ENCODE measurements around the gene CCDC40.
"Not testable (repeated sequence)": the region's sequence is repeated elsewhere in the genome, so short reads cannot be mapped to it uniquely, and the experiment has no call there.

The CCDC40 gene

GRCh38 chr17:79994228-79994569, 42.2 kb upstream of the CCDC40 start:
- H3K27me3 Mint-ChIP-seq (ENCODE audit: low read depth); H3K36me3 Mint-ChIP-seq (ENCODE audit: low read depth); H3K4me3 Mint-ChIP-seq; H3K9me3 Mint-ChIP-seq; H3K27ac Mint-ChIP-seq; DNase-seq (ENCODE audit: low spot score): not testable (repeated sequence)
- H3K4me1 Mint-ChIP-seq (ENCODE audit: low read depth), result peaks cover 39% of the 10 kb centered on the region

- Mint-ChIP-seq H3K4me1 (ENCODE audit: low read depth) (peaks cover 39% of the 10 kb centered on the region), H3K27me3 (ENCODE audit: low read depth) (no peaks in the 10 kb centered on the region), H3K27ac (no peak overlapping the region), H3K4me3 (no peak overlapping the region), H3K9me3 (no peaks in the 10 kb centered on the region), H3K36me3 (ENCODE audit: low read depth) (no peaks in the 10 kb centered on the region)
- DNase-seq (ENCODE audit: low spot score), result no peak
Measured at GRCh38 chr17:79994602-79995001, 41.8 kb upstream of the CCDC40 start.

GRCh38 chr17:79995696-79996095, 40.7 kb upstream of the CCDC40 start:
- Mint-ChIP-seq H3K27ac (peak overlapping the region; percentile 20), H3K4me3 (no peak overlapping the region), H3K4me1 (ENCODE audit: low read depth) (peaks cover 39% of the 10 kb centered on the region), H3K27me3 (ENCODE audit: low read depth) (no peaks in the 10 kb centered on the region), H3K36me3 (ENCODE audit: low read depth) (no peaks in the 10 kb centered on the region), H3K9me3 (no peaks in the 10 kb centered on the region)
- DNase-seq (ENCODE audit: low spot score), result no peak

- DNase-seq (ENCODE audit: low spot score), result no peak
- Mint-ChIP-seq H3K27ac (peak overlapping the region; percentile 41), H3K27me3 (ENCODE audit: low read depth) (no peaks in the 10 kb centered on the region), H3K9me3 (no peaks in the 10 kb centered on the region), H3K4me3 (no peak overlapping the region), H3K4me1 (ENCODE audit: low read depth) (peaks cover 39% of the 10 kb centered on the region), H3K36me3 (ENCODE audit: low read depth) (no peaks in the 10 kb centered on the region)
Measured at GRCh38 chr17:79996291-79996690, 40.2 kb upstream of the CCDC40 start.

- Mint-ChIP-seq H3K4me1 (ENCODE audit: low read depth) (peaks cover 38% of the 10 kb centered on the region), H3K27ac (peak overlapping the region; percentile 96), H3K9me3 (no peaks in the 10 kb centered on the region), H3K4me3 (peak overlapping the region; percentile 73), H3K36me3 (ENCODE audit: low read depth) (no peaks in the 10 kb centered on the region), H3K27me3 (ENCODE audit: low read depth) (no peaks in the 10 kb centered on the region)
- peak; percentile 73 for DNase-seq (ENCODE audit: low spot score)
Measured at GRCh38 chr17:79997011-79997660, 39.3 kb upstream of the CCDC40 start.

- H3K4me1 Mint-ChIP-seq (ENCODE audit: low read depth), result peaks cover 21% of the 10 kb centered on the region
- no peak overlapping the region for H3K27ac Mint-ChIP-seq
- H3K4me3 Mint-ChIP-seq, result no peak overlapping the region
- no peaks in the 10 kb centered on the region for H3K9me3 Mint-ChIP-seq
- no peaks in the 10 kb centered on the region for H3K36me3 Mint-ChIP-seq (ENCODE audit: low read depth)
- DNase-seq (ENCODE audit: low spot score), result no peak
- no peaks in the 10 kb centered on the region for H3K27me3 Mint-ChIP-seq (ENCODE audit: low read depth)
Measured at GRCh38 chr17:80000136-80000535, 36.3 kb upstream of the CCDC40 start.

DNA sequence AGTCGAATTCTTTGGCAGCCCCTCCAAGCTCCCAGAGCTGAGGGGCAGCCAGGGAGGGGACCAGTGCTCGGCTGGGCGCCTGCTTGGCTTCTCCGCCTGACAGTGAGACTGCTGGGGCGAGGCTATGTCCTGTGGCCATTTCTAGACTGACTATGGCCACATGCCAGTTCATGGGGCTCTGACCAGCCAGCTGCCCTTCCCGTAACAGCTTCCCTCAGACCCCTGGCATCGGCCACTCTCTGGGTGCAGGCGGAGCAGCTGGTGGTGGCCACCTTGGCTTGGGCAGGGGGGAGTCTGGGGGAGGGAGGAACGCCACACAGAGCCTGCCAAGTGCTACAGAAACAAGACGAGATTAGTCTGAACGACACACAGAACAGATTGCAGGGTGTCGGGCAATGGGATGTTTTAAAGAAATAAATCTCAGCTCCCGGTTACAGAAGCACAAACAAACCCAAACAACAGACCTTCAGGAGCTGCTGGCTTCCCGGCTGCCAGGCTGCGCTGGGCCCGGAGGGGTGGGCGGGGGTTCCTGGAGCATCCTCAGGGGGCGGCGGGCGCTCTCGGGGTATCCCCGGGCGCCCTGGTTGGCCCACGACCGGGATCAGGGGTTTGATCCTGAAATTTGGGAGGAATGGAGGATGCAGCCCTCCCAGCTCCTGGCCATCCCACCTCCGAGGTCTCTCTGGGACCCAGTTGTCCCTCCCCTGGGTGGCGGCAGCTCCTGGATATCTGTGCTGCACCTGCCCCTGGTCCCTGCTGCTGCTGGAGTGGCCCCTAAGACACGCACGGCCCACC, 35.3 kb upstream of the CCDC40 start:
- no peaks in the 10 kb centered on the region for H3K36me3 Mint-ChIP-seq (ENCODE audit: low read depth)
- H3K4me1 Mint-ChIP-seq (ENCODE audit: low read depth), result peaks cover 22% of the 10 kb centered on the region
- H3K27ac Mint-ChIP-seq, result no peak overlapping the region

GRCh38 chr17:80002070-80002641, 34.3 kb upstream of the CCDC40 start:
- peaks cover 13% of the 10 kb centered on the region for H3K4me1 Mint-ChIP-seq (ENCODE audit: low read depth)
- DNase-seq (ENCODE audit: low spot score), result no peak
- no peaks in the 10 kb centered on the region for H3K27me3 Mint-ChIP-seq (ENCODE audit: low read depth)
- no peaks in the 10 kb centered on the region for H3K36me3 Mint-ChIP-seq (ENCODE audit: low read depth)
- H3K9me3 Mint-ChIP-seq, result no peaks in the 10 kb centered on the region
- H3K27ac Mint-ChIP-seq, result no peak overlapping the region
- H3K4me3 Mint-ChIP-seq, result no peak overlapping the region

More for the DNA sequence above, 35.3 kb upstream of the CCDC40 start:
- H3K4me3 Mint-ChIP-seq, result no peak overlapping the region
- no peaks in the 10 kb centered on the region for H3K9me3 Mint-ChIP-seq
- H3K27me3 Mint-ChIP-seq (ENCODE audit: low read depth), result no peaks in the 10 kb centered on the region
- no peak for DNase-seq (ENCODE audit: low spot score)

DNA sequence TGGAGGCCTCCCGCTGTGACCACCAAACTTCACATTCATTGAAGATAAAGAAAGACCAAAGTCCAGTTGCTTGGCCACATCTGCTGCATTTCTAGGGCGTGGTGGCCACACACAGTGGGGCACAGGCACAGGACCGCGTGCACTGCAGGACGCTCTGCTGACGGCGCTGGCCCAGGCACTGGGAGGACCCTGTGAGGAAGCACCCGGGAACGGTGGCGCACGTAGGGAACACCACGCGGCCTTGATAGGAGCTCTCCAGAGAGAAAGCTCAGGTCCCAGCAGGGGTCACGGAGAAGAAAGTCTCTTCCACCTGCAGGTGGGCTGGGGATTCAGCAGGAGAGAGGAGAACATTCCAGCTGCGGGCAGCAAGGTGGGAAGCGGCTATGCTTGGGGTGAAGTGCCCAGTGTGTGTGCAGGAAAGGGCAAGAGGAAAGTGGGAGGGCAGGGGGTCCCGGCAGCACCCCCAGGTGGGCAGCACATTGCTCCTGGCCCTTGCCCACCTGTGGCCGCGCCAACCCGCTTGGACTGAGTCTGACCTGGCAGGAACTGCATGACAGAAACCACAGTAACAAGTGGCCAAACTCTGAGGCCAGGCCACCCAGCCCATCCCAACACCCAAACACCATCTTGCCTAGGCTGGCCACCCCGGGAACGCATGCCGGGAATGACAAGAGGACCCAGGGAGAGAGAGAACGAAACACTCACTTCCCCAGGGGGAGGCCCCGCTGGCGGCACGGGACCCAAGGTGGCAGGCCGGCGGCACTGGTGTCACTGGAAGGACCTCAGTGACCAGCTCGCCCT, 33.6 kb upstream of the CCDC40 start:
- H3K27me3 Mint-ChIP-seq (ENCODE audit: low read depth), result no peaks in the 10 kb centered on the region
- H3K36me3 Mint-ChIP-seq (ENCODE audit: low read depth), result no peaks in the 10 kb centered on the region
- no peak overlapping the region for H3K27ac Mint-ChIP-seq
- H3K4me1 Mint-ChIP-seq (ENCODE audit: low read depth), result peaks cover 7% of the 10 kb centered on the region
- H3K9me3 Mint-ChIP-seq, result no peaks in the 10 kb centered on the region
- no peak for DNase-seq (ENCODE audit: low spot score)
- no peak overlapping the region for H3K4me3 Mint-ChIP-seq

DNA sequence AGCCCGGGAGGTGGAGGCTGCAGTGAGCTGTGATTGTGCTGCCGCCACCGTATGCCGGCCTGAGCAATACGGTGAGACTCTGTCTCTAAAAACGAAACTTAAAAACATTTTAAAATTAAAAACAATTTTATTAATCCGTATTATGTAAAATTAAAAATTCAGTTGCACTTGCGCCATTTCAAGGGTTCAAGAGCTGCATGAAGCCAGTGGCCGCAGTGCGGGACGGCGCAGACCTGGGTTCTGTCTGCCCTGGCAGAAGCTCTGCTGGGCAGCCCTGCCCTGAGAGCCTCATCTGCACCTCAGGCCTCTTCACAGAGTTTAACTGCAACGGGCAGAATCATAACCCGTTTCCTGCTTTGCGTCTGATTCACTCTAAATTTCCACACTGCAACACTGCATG, 32.5 kb upstream of the CCDC40 start:
- Mint-ChIP-seq H3K27ac (no peak overlapping the region), H3K9me3 (no peaks in the 10 kb centered on the region), H3K4me1 (ENCODE audit: low read depth) (peaks cover 5% of the 10 kb centered on the region), H3K36me3 (ENCODE audit: low read depth) (no peaks in the 10 kb centered on the region), H3K4me3 (no peak overlapping the region), H3K27me3 (ENCODE audit: low read depth) (no peaks in the 10 kb centered on the region)
- no peak for DNase-seq (ENCODE audit: low spot score)

DNA sequence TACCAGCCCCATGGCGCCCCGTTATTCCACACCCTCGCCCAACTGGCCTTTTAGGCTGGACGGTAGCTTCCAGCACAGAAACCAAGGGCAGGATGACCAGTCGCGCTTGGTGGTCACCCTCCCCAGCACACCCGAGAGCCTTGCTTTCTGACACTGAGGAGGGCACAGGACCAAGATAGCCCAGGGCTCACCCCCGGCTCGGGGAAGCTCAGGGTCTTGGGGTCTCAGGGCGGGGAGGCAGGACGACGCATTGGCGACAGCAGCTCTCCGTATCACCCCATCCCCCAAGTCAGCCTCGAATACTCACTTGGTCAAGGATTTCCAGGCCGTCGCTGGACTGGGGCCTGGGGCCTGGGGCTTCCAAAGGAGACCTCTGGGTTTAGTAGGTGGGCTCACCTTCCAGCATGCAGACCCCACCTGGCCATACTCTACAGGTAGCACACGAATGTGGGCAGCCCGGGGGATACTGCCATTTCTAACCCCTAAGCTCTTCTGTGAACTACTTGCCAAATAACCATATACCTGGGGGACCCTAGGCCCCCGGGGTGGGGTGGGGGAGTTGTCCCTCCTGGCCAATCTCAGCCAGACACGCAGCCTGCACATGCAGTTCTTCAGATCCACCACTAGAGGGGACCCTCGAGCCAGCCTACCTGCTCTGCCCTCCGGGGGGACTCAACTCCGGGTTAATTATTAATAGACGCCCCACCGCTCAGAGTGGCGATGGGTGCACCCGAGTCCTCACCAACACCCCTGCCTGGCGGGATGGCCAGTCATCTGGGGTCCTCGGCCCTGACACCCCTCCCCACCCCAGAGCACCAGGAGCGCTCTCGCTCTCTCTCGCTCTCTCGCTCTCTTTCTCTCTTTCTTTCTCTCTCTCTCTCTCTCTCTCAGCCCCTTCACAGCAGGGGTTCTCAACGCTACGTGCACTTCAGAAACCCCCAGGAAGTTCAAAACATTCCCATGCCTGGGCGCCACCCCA, 30.8 kb upstream of the CCDC40 start:
- Mint-ChIP-seq H3K27ac (no peak overlapping the region), H3K4me1 (ENCODE audit: low read depth) (peaks cover 5% of the 10 kb centered on the region), H3K27me3 (ENCODE audit: low read depth) (no peaks in the 10 kb centered on the region), H3K36me3 (ENCODE audit: low read depth) (no peaks in the 10 kb centered on the region), H3K4me3 (no peak overlapping the region), H3K9me3 (no peaks in the 10 kb centered on the region)
- peak; percentile 25 for DNase-seq (ENCODE audit: low spot score)

- Mint-ChIP-seq H3K27me3 (ENCODE audit: low read depth) (no peaks in the 10 kb centered on the region), H3K4me3 (no peak overlapping the region), H3K27ac (no peak overlapping the region), H3K9me3 (no peaks in the 10 kb centered on the region), H3K36me3 (ENCODE audit: low read depth) (no peaks in the 10 kb centered on the region), H3K4me1 (ENCODE audit: low read depth) (peaks cover 5% of the 10 kb centered on the region)
- no peak for DNase-seq (ENCODE audit: low spot score)
Measured at GRCh38 chr17:80006339-80006720, 30.1 kb upstream of the CCDC40 start.

Data from T-helper 2 cell treated with Interferon-gamma antibody and Interleukin-4, amounts not matched to agents 5 μg/mL and 100 μg/mL, for 36 hours (primary cell).